GM21528 (cell line): ENCODE data around the gene ADH6.
"Not testable (repeated sequence)": the region's sequence is repeated elsewhere in the genome, so short reads cannot be mapped to it uniquely, and the experiment has no call there.

Source experiments
- ATAC-seq: cut with Tn5 transposase; IDR thresholded peaks from one replicate; pipeline ENCODE4 v1.9.1; 2021; ENCODE audit warnings: mild to moderate bottlenecking, moderate library complexity; ENCODE audit not compliant: unreplicated experiment, low FRiP score

ADH6 gene

GRCh38 chr4:99219072-99219471, at the start of gene ADH6:
Gene ADH6 (minus strand): TSS chr4:99219246. CDS start chr4:99219152, 94 bp downstream.
- ATAC-seq, result no peak

- no peak for ATAC-seq
Observed at GRCh38 chr4:99264927-99265326, 45.9 kb upstream of the ADH6 start.

- no peak for ATAC-seq
Observed at GRCh38 chr4:99252746-99253145, 33.7 kb upstream of the ADH6 start.

- ATAC-seq, result no peak
Observed at GRCh38 chr4:99248714-99249113, 29.7 kb upstream of the ADH6 start.

DNA sequence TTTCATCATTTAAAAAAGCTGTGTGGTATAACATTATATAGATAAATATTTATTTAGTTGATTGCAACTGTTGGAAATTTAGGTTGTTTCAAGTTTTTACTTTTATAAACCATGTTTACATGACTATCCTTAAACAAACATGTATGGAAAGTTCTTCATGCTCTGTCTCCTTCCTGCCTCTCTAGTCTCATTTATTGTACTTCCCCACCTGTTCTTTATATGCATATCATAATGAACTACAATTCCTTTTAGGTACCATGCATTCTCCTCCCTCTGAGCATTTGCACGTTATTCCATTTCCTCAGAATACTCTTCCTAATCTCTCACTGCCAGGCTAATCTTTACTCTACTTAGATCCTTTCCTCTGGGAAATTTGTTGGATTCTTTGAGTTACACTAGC, 16.9 kb upstream of the ADH6 start:
- no peak for ATAC-seq

DNA sequence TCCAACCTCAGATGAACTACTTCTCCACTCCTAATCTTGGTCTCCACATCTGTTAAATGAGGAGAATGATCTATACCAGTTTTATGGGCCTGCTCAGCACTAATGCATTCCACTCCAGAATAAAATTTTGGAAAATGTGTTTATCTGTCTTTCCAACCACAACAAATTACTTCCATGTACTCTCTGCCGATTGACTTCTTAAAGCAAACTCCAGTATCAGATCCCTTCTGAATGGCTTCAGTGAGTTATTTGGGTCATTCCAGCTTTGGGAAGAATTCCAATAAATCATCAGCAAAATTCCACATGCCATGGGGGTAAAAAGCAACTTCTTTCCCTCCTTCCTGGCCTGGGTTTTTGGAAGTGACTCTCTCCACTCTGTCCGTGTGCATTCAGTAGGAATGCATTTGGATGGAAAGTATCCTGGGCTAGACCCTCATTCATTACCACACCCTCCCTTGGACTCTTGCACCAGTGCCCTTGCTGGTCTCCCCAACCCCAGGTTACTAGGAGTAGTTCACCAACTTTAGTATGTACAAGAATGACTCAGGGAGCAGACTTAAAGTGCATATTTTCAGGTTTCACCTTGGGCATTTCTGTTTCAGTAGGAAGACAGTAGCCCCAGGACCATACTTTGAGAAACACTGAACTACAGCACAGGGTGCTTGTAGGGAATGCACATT, 15.4 kb upstream of the ADH6 start:
- no peak for ATAC-seq

DNA sequence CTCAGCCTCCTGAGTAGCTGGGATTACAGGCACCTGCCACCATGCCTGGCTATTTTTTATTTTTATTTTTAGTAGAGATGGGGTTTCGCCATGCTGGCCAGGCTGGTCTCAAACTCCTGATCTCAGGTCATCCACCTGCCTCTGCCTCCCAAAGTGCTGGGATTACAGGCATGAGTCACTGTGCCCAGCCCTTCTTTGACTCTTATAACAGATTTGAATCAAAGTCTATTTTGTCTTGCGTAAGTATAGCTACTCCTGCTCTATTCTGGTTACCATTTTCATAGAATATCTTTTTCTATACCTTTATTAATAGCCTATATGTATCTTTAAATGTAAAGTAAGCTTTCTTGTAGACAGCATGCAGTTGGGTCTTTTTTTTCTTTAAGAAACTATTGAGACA, 14.4 kb upstream of the ADH6 start:
- ATAC-seq, result not testable (repeated sequence)

- not testable (repeated sequence) for ATAC-seq
Observed at GRCh38 chr4:99228706-99229105, 9.7 kb upstream of the ADH6 start.

DNA sequence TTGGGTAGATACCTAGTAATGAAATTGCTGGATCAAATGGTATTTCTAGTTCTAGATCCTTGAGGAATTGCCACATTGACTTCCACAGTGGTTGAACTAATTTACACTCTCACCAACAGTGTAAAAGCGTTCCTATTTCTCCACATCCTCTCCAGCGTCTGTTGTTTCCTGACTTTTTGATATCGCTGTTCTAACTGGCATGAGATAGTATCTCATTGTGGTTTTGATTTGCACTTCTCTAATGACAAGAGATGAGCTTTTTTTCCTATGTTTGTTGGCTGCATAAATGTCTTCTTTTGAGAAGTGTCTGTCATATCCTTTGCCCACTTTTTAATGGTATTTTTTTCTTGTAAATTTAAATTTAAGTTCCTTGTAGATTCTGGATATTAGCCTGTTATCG, 8.6 kb upstream of the ADH6 start:
- not testable (repeated sequence) for ATAC-seq

GRCh38 chr4:99221980-99222379, 2.9 kb upstream of the ADH6 start:
- ATAC-seq, result no peak

DNA sequence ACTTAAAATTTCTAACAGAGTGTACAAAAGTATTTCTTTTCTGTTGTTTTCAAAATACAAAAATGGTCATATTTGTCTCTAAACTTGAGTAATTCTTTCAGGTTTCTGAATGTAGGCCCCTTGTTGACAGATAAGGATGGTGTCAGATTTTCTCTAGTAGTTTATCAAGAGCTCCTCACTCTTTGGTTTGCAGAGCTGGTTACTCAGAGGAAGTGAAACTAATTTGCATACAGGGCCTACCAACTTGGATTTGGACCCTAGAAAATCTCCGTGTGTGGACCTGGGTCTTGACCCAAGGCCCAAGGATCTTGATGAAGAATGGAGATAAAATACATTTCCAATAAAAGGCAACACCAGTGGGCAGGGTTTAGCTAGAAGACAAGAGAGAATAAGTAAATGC, 433 bp upstream of the ADH6 start:
- peak; percentile 61 for ATAC-seq

GRCh38 chr4:99215521-99215920, 3.5 kb downstream of the ADH6 start:
- ATAC-seq, result no peak

DNA sequence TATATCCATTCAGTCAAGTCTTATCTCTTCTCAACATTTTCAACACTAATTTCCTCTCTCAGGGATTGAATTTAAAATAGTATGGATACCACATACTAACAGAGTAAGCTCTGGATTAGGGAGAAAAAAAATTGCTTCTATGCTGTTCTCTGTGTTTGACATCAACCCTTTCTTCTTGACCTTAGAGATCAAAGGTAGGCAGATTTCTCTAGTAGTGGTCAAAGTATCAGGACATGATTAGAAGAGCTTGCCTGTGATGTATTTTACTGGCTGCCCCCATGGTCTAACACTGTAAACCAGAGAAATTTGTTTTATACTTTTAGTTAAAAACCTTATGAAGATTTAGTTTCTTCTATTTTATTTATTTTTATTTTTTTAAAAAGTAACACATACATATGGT, 8.3 kb downstream of the ADH6 start:
- ATAC-seq, result no peak

DNA sequence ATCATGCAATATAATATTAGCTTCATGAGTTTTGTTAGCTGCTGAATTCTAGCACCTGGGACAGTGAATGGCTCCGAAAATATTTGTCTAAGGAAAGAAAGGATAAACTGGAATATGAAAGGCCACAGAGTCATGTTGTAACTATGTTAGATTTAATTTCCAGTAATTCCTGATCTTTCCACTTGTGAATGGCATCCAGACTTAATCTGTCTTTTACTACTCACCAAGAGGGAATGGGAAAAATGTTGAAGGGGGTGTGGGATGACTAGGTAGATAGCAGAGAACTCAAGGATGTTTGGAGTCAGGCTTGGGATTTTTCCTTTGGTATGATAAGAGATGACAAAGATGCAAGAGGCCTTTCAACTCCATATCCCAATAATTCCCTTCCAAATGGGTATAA, 9.4 kb downstream of the ADH6 start:
- ATAC-seq, result no peak

- no peak for ATAC-seq
Observed at GRCh38 chr4:99208719-99209075, 10.3 kb downstream of the ADH6 start.

DNA sequence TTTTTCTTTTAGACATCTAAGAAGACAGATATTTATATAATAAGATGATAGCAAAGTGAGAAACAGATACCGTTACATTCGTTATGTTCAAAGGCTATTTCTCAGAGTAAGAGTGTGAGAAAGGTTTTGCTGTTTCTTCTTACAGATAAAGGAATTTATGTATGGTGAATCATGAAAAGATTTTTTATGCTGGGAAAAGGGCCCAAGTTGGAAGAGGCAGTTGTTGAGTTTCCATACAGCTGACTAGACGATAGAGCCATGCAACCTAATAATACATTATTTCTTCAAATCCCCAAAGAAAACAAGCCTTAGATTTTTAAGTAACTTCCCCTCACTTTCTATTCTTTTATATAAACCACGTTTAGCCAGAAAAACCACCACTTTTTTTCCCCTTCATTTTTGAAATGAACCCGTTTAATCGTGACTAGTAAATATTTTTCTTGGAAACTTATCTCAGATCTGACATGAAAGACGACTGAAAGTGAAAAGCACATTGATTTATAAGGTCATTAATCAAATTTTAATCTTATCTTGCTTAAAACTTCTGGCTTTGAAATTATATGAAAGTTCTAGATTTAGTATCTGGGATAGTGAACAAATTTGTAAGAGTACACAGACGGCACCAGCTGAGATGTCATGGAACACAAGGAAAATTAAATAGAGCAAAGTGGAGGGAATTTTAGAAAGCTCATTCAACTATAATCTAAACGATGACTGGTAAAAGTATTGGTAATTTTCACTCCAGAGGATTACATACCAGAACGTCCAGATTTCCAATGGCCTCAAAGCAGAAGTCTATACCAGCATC, 10.9 kb downstream of the ADH6 start:
- no peak for ATAC-seq

GRCh38 chr4:99207069-99207743, 11.8 kb downstream of the ADH6 start:
- ATAC-seq, result no peak

GRCh38 chr4:99205153-99205979, 13.7 kb downstream of the ADH6 start:
- ATAC-seq, result no peak

DNA sequence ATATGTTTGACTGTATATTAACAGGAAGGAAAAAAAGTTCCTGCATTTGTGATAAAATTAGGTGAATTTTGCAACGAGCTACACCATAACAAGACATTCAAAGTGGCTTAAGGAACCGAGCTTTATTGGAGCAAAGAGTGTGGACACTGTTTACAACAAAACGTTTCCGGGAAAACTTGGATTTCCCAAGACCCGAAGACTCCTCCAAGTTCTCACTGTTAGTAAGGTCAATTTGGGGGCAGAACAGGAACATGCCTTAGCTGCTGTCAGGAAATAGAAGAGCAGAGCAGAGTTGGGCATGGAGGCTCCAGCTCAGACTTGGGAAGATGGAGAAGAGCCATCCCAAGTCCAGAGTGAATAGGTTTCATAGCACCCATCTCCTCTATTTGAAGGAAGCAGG, 16.5 kb downstream of the ADH6 start:
- no peak for ATAC-seq

DNA sequence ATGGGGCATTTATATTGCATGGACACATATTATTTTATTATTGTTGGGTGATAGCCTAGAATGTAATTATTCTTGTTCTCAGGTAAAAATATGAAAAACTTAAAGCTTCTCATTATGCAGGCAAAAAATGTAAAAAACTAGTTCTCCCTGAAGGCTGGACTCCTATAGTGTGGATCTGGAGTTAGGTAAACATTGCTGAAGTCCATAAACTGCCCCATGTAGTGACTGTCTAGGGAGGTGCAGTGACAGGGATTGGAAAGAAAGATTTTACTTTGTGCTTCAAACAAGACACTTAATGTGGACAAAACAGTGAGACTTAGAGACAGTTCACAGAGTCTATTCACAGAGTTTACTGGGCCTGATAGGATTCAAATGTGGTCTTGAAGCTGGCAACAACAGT, 17.0 kb downstream of the ADH6 start:
- no peak for ATAC-seq

GRCh38 chr4:99201690-99202089, 17.4 kb downstream of the ADH6 start:
- ATAC-seq, result no peak
